Panc1 (cell line): ENCODE data around the gene ADPRHL1. TPM values are rescaled to one million over a fixed set of nuclear protein-coding genes. Genes with fewer than 3 reads are reported as not detected.

ENCODE experiments used
- ATAC-seq: fragments of 200-7000 bp; cut with Tn5 transposase; 2 replicates; pipeline ENCODE4 v1.9.1; 2020; ENCODE audit warnings: mild to moderate bottlenecking, moderate library complexity
- BruUV-seq: library from RNA; stranded (reverse); fragments of 400-500 nt; replicated peaks from 2 replicates; lab custom pipeline; 2021; lab: Mats Ljungman, UMichigan
- CTCF ChIA-PET: fragments of 300-600 bp; sonication (Branson Sonifier 250); formaldehyde crosslinking; loops from one replicate; lab custom pipeline; 2022; ENCODE audit warnings: antibody characterized with exemption; lab: Charles Lee
- POLR2A ChIA-PET: fragments of 300-600 bp; sonication (Branson Sonifier 250); formaldehyde crosslinking; loops from one replicate; lab custom pipeline; 2022; ENCODE audit warnings: antibody characterized with exemption; lab: Charles Lee
- DNase-seq: peaks from one replicate; pipeline ENCODE4 v3.0.0-alpha.2; 2010; ENCODE audit warnings: low read depth, low spot score
- H3K27ac ChIP-seq: 2 replicates; pipeline ENCODE4 v1.5.1; 2011; ENCODE audit warnings: mild to moderate bottlenecking, low read length, inconsistent platforms
- H3K27me3 ChIP-seq: fragments of 200-500 bp; sonication (Bioruptor generic); 2 replicates; pipeline ENCODE4 v1.6.0; 2014; ENCODE audit warnings: low read length, inconsistent platforms; ENCODE audit not compliant: control insufficient read depth, insufficient read depth
- H3K36me3 ChIP-seq: fragments of 200-500 bp; sonication (Bioruptor generic); 2 replicates; pipeline ENCODE4 v1.5.1; 2014; ENCODE audit warnings: inconsistent platforms, mild to moderate bottlenecking, low read length, moderate library complexity; ENCODE audit not compliant: control insufficient read depth, insufficient read depth
- H3K4me1 ChIP-seq: 2 replicates; pipeline ENCODE4 v1.5.1; 2011; ENCODE audit warnings: inconsistent platforms, mild to moderate bottlenecking, low read length, moderate library complexity; ENCODE audit not compliant: control insufficient read depth, insufficient read depth
- H3K4me3 ChIP-seq, 2 experiments: 2 replicates each; pipeline ENCODE4 v1.5.1; 2011 to 2012; ENCODE audit warnings: low read depth in 2 of 2, low read length in 2 of 2, mild to moderate bottlenecking in 2 of 2, inconsistent platforms in 1 of 2, moderate library complexity in 1 of 2
- H3K9me3 ChIP-seq: fragments of 200-500 bp; sonication (Bioruptor generic); 2 replicates; pipeline ENCODE4 v1.5.1; 2014; ENCODE audit warnings: low read depth, mild to moderate bottlenecking, inconsistent platforms, low read length, moderate library complexity; ENCODE audit not compliant: control insufficient read depth, insufficient read depth
- POLR2AphosphoS5 ChIP-seq: IDR thresholded peaks from 2 replicates; pipeline ENCODE4 v1.6.1; 2012; ENCODE audit warnings: mild to moderate bottlenecking, low read depth, low read length, moderate library complexity
- SIN3A ChIP-seq: IDR thresholded peaks from 2 replicates; pipeline ENCODE4 v1.6.1; 2012; ENCODE audit warnings: low read depth, mild to moderate bottlenecking, low read length, moderate library complexity, borderline replicate concordance; ENCODE audit not compliant: insufficient read depth
- TCF7L2 ChIP-seq: IDR thresholded peaks from 2 replicates; pipeline ENCODE4 v1.6.1; 2011; ENCODE audit warnings: mild to moderate bottlenecking, low read depth, low read length, inconsistent platforms
- in situ Hi-C: cut with HindIII; loops from 2 replicates; pipeline ENCODE4 v1.10.0; 2016; ENCODE audit warnings: low sequenced_read_pairs, low pct_unique_long_range_greater_than_20kb
- intact Hi-C: fragments of 100-400 bp; cut with micrococcal nuclease; formaldehyde crosslinking; loops from one replicate; pipeline ENCODE4 v1.10.0; 2022; ENCODE audit not compliant: unreplicated experiment
- total RNA-seq: library from RNA; stranded (reverse); gene quantifications from one replicate; pipeline ENCODE4 v1.2.1, GENCODE V29; 2021; ENCODE audit not compliant: unreplicated experiment
- TF ChIP-seq, protein P1 (sequence below): fragments of 450-650 bp; IDR thresholded peaks from 2 replicates; pipeline ENCODE4 v1.5.1; 2017; ENCODE audit warnings: mild to moderate bottlenecking
- TF ChIP-seq, protein P2 (sequence below), 2 experiments: IDR thresholded peaks; 2 replicates each; pipeline ENCODE4 v1.6.1; 2011 to 2012; ENCODE audit warnings: low read depth in 2 of 2, control low read depth in 1 of 2, low read length in 1 of 2, mild to moderate bottlenecking in 1 of 2, moderate library complexity in 1 of 2; ENCODE audit not compliant: insufficient read depth in 1 of 2

The ADPRHL1 gene
- total RNA-seq, 1 experiment from 2014 or later: 4.8 TPM

DNA sequence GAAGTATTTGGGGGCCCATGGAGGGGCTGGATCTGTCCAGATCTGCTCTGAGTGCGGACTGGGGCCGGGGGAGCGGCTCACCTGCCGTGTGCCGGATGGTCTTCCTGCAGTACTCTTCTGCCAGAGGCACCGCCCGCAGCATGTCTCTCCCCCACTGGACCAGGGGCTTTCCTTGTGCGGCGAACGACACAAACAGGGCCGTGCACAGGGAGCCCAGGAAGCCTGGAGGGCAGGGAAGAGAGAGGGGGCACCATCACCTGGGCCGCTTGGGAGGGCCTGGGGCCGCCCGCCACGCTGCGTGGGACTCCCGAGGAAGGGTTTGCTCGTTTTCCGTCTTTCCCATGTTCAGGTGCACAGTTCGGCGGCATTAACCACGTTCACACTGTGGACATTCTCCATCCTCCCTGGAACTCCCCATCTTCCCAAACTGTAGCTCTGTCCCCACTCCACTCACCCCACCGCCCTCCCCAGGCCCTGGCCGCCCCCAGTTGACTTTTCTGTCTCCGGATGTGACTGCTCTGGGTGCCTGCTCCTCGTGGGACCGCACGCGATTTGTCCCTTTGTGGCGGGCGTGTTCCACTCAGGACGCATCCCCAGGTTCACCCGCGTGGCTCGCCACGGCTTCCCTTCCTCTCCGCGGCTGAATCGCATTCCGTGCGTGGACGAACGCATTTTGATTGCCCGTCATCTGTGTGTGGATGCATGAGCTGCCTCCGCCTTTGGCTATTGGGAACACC, 24.2 kb downstream of the ADPRHL1 start:
- BruUV-seq: no TSS peak
- in situ Hi-C loops: no loop called here
- intact Hi-C loops: loop anchor here (5.0 kb wide), 1 partner anchor 377 kb away; no protein-coding TSS in a partner anchor

DNA sequence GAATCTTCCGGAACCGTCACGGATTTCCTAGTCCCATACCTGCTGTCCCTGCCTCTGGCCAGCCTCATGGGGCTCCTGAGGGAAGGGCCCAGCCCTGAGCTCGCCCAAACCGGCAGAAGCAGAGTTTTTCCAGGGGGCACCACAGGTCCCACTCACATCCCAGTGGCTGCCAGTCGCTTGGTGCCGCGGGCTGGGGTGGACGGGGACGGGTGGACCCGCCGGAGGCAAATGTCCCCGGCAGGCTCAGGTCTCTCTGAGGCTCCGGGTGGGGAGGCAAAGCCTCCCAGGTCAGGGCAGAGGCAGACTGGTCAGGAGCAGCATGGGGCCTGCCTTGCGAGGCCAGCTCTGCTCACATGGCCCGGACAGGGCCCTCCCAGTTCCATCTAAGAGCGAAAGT, 24.8 kb downstream of the ADPRHL1 start:
- intact Hi-C loops: loop anchor here (5.0 kb wide), 1 partner anchor 376 kb away; no protein-coding TSS in a partner anchor
- Histone ChIP-seq H3K27ac (no peak overlapping the region), H3K36me3 (no peaks in the 10 kb centered on the region), H3K9me3 (no peaks in the 10 kb centered on the region), H3K4me1 (no peaks in the 10 kb centered on the region), H3K4me3 (no peak overlapping the region), H3K27me3 (no peaks in the 10 kb centered on the region)
- no TSS peak for BruUV-seq
- ChIA-PET CTCF (no interaction called here), POLR2A (no interaction called here)
- DNase-seq (no peak), ATAC-seq (no peak; the same call in 1 of the 2 replicates)
- no peak for TF ChIP-seq TCF7L2
- TF ChIP-seq SIN3A: no peak
- TF ChIP-seq, protein P1, sequence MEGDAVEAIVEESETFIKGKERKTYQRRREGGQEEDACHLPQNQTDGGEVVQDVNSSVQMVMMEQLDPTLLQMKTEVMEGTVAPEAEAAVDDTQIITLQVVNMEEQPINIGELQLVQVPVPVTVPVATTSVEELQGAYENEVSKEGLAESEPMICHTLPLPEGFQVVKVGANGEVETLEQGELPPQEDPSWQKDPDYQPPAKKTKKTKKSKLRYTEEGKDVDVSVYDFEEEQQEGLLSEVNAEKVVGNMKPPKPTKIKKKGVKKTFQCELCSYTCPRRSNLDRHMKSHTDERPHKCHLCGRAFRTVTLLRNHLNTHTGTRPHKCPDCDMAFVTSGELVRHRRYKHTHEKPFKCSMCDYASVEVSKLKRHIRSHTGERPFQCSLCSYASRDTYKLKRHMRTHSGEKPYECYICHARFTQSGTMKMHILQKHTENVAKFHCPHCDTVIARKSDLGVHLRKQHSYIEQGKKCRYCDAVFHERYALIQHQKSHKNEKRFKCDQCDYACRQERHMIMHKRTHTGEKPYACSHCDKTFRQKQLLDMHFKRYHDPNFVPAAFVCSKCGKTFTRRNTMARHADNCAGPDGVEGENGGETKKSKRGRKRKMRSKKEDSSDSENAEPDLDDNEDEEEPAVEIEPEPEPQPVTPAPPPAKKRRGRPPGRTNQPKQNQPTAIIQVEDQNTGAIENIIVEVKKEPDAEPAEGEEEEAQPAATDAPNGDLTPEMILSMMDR: no peak
- TF ChIP-seq POLR2AphosphoS5: no peak
- TF ChIP-seq, protein P2, sequence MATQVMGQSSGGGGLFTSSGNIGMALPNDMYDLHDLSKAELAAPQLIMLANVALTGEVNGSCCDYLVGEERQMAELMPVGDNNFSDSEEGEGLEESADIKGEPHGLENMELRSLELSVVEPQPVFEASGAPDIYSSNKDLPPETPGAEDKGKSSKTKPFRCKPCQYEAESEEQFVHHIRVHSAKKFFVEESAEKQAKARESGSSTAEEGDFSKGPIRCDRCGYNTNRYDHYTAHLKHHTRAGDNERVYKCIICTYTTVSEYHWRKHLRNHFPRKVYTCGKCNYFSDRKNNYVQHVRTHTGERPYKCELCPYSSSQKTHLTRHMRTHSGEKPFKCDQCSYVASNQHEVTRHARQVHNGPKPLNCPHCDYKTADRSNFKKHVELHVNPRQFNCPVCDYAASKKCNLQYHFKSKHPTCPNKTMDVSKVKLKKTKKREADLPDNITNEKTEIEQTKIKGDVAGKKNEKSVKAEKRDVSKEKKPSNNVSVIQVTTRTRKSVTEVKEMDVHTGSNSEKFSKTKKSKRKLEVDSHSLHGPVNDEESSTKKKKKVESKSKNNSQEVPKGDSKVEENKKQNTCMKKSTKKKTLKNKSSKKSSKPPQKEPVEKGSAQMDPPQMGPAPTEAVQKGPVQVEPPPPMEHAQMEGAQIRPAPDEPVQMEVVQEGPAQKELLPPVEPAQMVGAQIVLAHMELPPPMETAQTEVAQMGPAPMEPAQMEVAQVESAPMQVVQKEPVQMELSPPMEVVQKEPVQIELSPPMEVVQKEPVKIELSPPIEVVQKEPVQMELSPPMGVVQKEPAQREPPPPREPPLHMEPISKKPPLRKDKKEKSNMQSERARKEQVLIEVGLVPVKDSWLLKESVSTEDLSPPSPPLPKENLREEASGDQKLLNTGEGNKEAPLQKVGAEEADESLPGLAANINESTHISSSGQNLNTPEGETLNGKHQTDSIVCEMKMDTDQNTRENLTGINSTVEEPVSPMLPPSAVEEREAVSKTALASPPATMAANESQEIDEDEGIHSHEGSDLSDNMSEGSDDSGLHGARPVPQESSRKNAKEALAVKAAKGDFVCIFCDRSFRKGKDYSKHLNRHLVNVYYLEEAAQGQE (IDR thresholded peaks at IDR 0.05; ENCODE audit: insufficient read depth in 1 of 2, low read depth in 2 of 2, low read length in 1 of 2): no peak
- in situ Hi-C loops: no loop called here

More for the DNA sequence above, 24.2 kb downstream of the ADPRHL1 start:
- ChIA-PET CTCF (no interaction called here), POLR2A (no interaction called here)
- TF ChIP-seq POLR2AphosphoS5: no peak
- TF ChIP-seq TCF7L2: no peak
- TF ChIP-seq, protein P1: no peak
- no peak for TF ChIP-seq SIN3A
- TF ChIP-seq, protein P2 (IDR thresholded peaks at IDR 0.05; ENCODE audit: insufficient read depth in 1 of 2, low read depth in 2 of 2, low read length in 1 of 2): no peak
- Histone ChIP-seq H3K4me1 (no peaks in the 10 kb centered on the region), H3K9me3 (no peaks in the 10 kb centered on the region), H3K27ac (no peak overlapping the region), H3K36me3 (no peaks in the 10 kb centered on the region), H3K27me3 (no peaks in the 10 kb centered on the region), H3K4me3 (no peak overlapping the region)
- DNase-seq: no peak
- no peak for ATAC-seq
